ENCODE data around the gene LYZL1.
"Not testable (repeated sequence)": the region's sequence is repeated elsewhere in the genome, so short reads cannot be mapped to it uniquely, and the experiment has no call there.

Gene LYZL1

GRCh38 chr10:29332061-29332760 lies 43.3 kb downstream of the LYZL1 start:
- no peak for DNase-seq (ENCODE audit: low read depth)

DNA sequence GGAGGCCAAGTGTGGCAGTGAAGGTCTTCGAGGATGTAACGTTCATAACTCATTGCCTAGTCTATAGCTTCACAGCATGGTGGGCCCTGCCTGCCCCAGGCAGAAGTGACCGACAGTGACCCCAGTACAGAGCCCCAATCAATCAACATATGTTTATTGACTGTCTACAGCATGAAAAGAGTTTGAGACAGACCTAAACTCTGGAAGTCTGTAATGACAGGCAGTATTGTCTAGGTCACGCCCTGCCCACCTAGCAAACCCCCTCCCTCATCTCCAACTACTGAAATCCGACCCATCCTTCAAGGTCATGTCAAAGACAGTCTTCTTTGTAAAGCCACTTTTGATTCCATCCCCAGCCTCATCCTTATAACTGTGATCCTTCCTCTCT lies 43.9 kb downstream of the LYZL1 start:
- no peak for DNase-seq (ENCODE audit: low read depth)

DNA sequence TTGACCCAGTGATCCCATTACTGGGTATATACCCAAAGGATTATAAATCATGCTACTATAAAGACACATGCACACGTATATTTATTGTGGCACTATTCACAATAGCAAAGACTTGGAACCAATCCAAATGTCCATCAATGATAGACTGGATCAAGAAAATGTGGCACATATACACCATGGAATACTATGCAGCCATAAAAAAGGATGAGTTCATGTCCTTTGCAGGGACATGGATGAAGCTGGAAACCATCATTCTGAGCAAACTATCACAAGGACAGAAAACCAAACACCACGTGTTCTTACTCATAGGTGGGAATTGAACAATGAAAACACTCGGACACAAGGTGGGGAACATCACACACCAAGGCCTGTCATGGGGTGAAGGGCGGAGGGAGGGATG lies 48.7 kb downstream of the LYZL1 start:
- not testable (repeated sequence) for DNase-seq (ENCODE audit: low read depth)

- DNase-seq (ENCODE audit: low read depth): no peak
Observed at GRCh38 chr10:29343607-29344038, 54.8 kb downstream of the LYZL1 start.

- DNase-seq (ENCODE audit: low read depth): no peak
Observed at GRCh38 chr10:29344073-29344820, 55.4 kb downstream of the LYZL1 start.

- DNase-seq (ENCODE audit: low read depth): no peak
Observed at GRCh38 chr10:29345144-29345909, 56.5 kb downstream of the LYZL1 start.

DNA sequence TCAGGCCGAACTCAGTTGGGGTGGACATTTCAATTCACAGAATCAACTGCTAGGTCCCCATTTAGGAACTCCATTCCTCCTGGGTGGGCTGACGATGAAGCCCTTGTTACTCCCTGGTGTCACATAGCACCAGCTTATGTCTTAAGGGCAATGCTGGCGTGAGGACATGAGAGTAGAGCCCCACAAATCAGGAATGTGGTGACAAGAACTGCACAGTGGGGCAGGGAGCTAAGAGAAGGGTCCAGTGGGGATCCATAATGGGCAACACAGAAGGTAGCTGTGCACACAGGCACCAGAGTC lies 57.0 kb downstream of the LYZL1 start:
- DNase-seq (ENCODE audit: low read depth): no peak

- no peak for DNase-seq (ENCODE audit: low read depth)
Observed at GRCh38 chr10:29346296-29347001, 57.6 kb downstream of the LYZL1 start.

DNA sequence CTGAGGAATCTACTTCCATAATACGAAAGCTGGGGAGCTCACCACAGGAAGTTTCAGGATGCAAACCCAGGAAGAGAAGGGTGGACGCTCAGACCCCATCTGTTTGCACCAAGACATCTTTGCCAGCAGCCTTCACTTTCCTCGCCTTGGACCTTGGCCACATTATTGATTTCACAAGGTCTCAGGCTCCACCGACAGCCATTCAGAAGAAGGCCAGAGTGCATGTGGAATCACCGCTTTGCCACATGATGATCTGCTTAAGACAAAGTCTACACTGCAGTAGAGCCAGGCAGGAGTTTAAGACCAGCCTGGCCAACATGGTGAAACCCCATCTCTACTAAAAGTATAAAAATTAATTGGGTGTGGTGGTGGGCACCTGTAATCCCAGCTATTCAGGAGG lies 60.0 kb downstream of the LYZL1 start:
- DNase-seq (ENCODE audit: low read depth): no peak

DNA sequence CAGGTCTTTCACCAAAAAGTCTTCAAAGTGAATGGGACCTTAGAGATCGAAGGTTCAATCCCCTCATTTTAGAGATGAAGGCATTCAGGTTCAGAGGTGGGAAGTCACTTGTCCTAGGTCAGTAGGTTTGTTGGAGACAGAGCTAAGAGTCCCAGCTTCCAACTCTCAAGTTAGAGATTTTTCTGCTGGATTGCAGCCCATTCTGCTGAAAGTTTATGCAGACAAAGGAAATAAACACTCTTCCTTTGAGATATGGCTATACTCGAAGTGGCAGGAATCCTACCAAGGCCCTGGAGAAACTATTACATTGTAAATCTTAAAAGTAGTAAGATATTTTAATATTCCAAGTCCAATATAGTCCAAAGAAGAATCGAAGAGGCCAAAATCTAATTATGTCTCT lies 64.4 kb downstream of the LYZL1 start:
- no peak for DNase-seq (ENCODE audit: low read depth)

- no peak for DNase-seq (ENCODE audit: low read depth)
Observed at GRCh38 chr10:29353887-29354561, 65.2 kb downstream of the LYZL1 start.

- no peak for DNase-seq (ENCODE audit: low read depth)
Observed at GRCh38 chr10:29355411-29355991, 66.6 kb downstream of the LYZL1 start.

DNA sequence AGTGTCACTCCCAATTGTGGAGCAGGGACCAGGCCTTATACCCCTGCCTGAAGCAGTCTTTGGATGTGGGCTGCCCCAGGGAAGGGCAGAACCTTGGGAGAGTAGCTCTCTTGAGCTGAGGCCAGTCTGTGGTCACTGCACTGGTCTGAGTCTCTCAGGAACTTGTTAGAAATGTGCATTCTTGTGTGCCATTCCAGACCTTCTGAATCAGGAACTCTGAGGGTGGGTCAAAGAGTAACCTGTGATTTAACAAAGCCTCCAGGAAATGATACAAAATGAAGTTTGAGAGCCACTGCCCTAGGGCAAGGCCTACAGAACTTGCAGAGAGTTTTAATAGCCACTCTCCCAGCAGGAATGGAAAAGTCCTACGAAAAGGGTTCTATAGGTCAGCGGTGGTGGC lies 68.1 kb downstream of the LYZL1 start:
- DNase-seq (ENCODE audit: low read depth): no peak

- DNase-seq (ENCODE audit: low read depth): no peak
Observed at GRCh38 chr10:29358010-29358616, 69.2 kb downstream of the LYZL1 start.

DNA sequence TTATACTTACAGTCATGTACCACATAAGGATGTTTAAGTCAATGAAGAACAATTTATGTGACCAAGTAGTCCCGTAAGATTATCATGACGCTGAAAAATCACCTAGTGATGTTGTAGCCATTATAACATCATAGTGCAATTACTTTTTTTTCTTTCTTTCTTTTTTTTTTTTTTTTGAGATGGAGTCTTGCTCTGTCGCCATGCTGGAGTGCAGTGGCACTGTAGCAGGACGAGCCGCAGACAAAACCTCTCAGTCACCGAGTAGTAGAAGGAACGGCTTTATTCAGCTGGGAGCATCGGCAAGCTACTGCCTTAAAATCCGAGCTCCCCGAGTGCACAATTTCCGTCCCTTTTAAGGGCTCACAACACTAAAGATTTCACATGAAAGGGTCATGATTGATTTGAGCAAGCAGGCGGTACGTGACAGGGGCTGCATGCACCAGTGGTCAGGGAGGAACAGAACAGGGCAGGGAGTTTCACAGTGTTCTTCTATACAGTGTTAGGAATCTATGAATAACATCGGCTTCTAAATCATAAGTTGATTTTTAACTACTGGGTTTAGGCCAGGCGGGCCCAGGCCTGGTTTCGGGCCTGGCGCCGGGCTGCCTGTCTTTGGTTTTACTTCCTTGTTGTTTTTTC lies 71.5 kb downstream of the LYZL1 start:
- DNase-seq (ENCODE audit: low read depth): not testable (repeated sequence)

All from stimulated activated CD8-positive, alpha-beta memory T cell treated with anti-CD3 and anti-CD28 coated beads, Interleukin-7, amount 100 ng/mL, for 24 hours (primary cell).